SU-DHL-6 (cell line): ENCODE results near the gene KCNK2.

Source experiments
- H2AFZ ChIP-seq: fragments of 200-600 bp; sonication (generic); 2 replicates; pipeline ENCODE4 v1.6.1; 2014; ENCODE audit warnings: low read depth, mild to moderate bottlenecking, moderate library complexity, mixed read lengths, antibody characterized with exemption, low read length; ENCODE audit not compliant: severe bottlenecking
- H3F3A ChIP-seq: fragments of 200-600 bp; shearing (Covaris generic); 2 replicates; pipeline ENCODE4 v1.6.0; 2016; ENCODE audit warnings: antibody characterized with exemption, mild to moderate bottlenecking; ENCODE audit not compliant: insufficient read depth
- H3K27ac ChIP-seq: fragments of 200-600 bp; sonication (generic); 2 replicates; pipeline ENCODE4 v1.5.1; 2016; ENCODE audit warnings: low read depth, mild to moderate bottlenecking, low read length, moderate library complexity, mixed read lengths
- H3K27me3 ChIP-seq: fragments of 200-600 bp; sonication (generic), shearing (Covaris generic); 2 replicates; pipeline ENCODE4 v1.6.0; 2014; ENCODE audit warnings: mild to moderate bottlenecking, low read length
- H3K36me3 ChIP-seq: fragments of 200-600 bp; sonication (generic); 2 replicates; pipeline ENCODE4 v1.6.1; 2014; ENCODE audit warnings: mild to moderate bottlenecking, low read length, mixed read lengths
- H3K4me2 ChIP-seq: fragments of 300-600, 200-600 bp; shearing (Covaris generic), sonication (generic); 2 replicates; pipeline ENCODE4 v1.6.0; 2014; ENCODE audit warnings: low read length, low read depth, mild to moderate bottlenecking; ENCODE audit not compliant: poor library complexity, severe bottlenecking
- H3K4me3 ChIP-seq: fragments of 200-600 bp; sonication (generic); 2 replicates; pipeline ENCODE4 v1.5.1; 2014; ENCODE audit warnings: antibody characterized with exemption, low read length, mild to moderate bottlenecking, mixed read lengths; ENCODE audit not compliant: insufficient read depth, poor library complexity, severe bottlenecking
- H3K79me2 ChIP-seq: fragments of 200-600 bp; sonication (generic); 2 replicates; pipeline ENCODE4 v1.6.1; 2014; ENCODE audit warnings: mild to moderate bottlenecking, low read length, moderate library complexity; ENCODE audit not compliant: insufficient read depth
- H3K9ac ChIP-seq: fragments of 200-600 bp; sonication (generic); 2 replicates; pipeline ENCODE4 v1.7.0; 2014; ENCODE audit warnings: mild to moderate bottlenecking, low read length
- H3K9me2 ChIP-seq: fragments of 200-600 bp; sonication (generic); replicated peaks from 2 replicates; pipeline ENCODE4 v1.6.1; 2014; ENCODE audit warnings: low read length; ENCODE audit not compliant: insufficient read depth
- H3K9me3 ChIP-seq: fragments of 200-600 bp; sonication (generic); 2 replicates; pipeline ENCODE4 v1.6.1; 2014; ENCODE audit warnings: low read length, mixed read lengths; ENCODE audit not compliant: insufficient read depth
- H4K20me1 ChIP-seq: fragments of 200-600 bp; sonication (generic); 2 replicates; pipeline ENCODE4 v1.6.1; 2014; ENCODE audit warnings: low read depth, mild to moderate bottlenecking, antibody characterized with exemption, low read length, moderate library complexity, mixed read lengths
- CTCF ChIP-seq: fragments of 200-600 bp; sonication (generic); IDR thresholded peaks from one replicate; pipeline ENCODE4 v1.5.1; 2017; ENCODE audit warnings: antibody characterized with exemption, mild to moderate bottlenecking, low read length, moderate library complexity; ENCODE audit not compliant: insufficient read depth, poor library complexity, severe bottlenecking
- EZH2phosphoT487 ChIP-seq: fragments of 200-600 bp; sonication (generic), shearing (Covaris generic); conservative IDR thresholded peaks from 2 replicates; pipeline ENCODE4 v1.6.1; 2018; ENCODE audit warnings: mild to moderate bottlenecking, antibody characterized with exemption, low read length, moderate library complexity, mixed read lengths

KCNK2 gene

GRCh38 chr1:215081661-215082531 lies 641 bp upstream of the KCNK2 start:
- H3K79me2 ChIP-seq = no peaks in the 10 kb centered on the region
- H4K20me1 ChIP-seq = no peaks in the 10 kb centered on the region
- H2AFZ ChIP-seq = no peak overlapping the region
- TF ChIP-seq EZH2phosphoT487 (no peak), CTCF (no peak)
- H3K4me2 ChIP-seq = no peak overlapping the region
- H3K27ac ChIP-seq = no peak overlapping the region
- no peaks in the 10 kb centered on the region for H3K9me3 ChIP-seq
- H3F3A ChIP-seq = no peaks in the 10 kb centered on the region
- H3K9ac ChIP-seq = no peak overlapping the region
- H3K36me3 ChIP-seq = no peaks in the 10 kb centered on the region
- no peaks in the 10 kb centered on the region for H3K27me3 ChIP-seq
- H3K4me3 ChIP-seq = no peak overlapping the region
- no peaks in the 10 kb centered on the region for H3K9me2 ChIP-seq

- TF ChIP-seq EZH2phosphoT487 = no peak
- TF ChIP-seq CTCF = no peak
- no peaks in the 10 kb centered on the region for H3F3A ChIP-seq
- H3K9me2 ChIP-seq = no peaks in the 10 kb centered on the region
- no peaks in the 10 kb centered on the region for H3K79me2 ChIP-seq
- no peak overlapping the region for H3K4me2 ChIP-seq
- 0 out of 2 replicates have a peak, but pooled peaks cover 2% of the 10 kb centered on the region for H3K27me3 ChIP-seq
- no peaks in the 10 kb centered on the region for H3K9me3 ChIP-seq
- H3K27ac ChIP-seq = no peak overlapping the region
- H2AFZ ChIP-seq = no peak overlapping the region
- H3K4me3 ChIP-seq = no peak overlapping the region
- no peak overlapping the region for H3K9ac ChIP-seq
- H3K36me3 ChIP-seq = no peaks in the 10 kb centered on the region
- H4K20me1 ChIP-seq = no peaks in the 10 kb centered on the region
Measured at GRCh38 chr1:215083383-215083961, 935 bp downstream of the KCNK2 start.

GRCh38 chr1:215084621-215085020 lies 2.1 kb downstream of the KCNK2 start:
- Histone ChIP-seq H3K27me3 (0 out of 2 replicates have a peak, but pooled peaks cover 2% of the 10 kb centered on the region), H4K20me1 (no peaks in the 10 kb centered on the region), H2AFZ (no peak overlapping the region), H3K9me3 (no peaks in the 10 kb centered on the region), H3K9ac (no peak overlapping the region), H3F3A (no peaks in the 10 kb centered on the region), H3K79me2 (no peaks in the 10 kb centered on the region), H3K36me3 (no peaks in the 10 kb centered on the region), H3K4me2 (no peak overlapping the region), H3K4me3 (no peak overlapping the region), H3K9me2 (no peaks in the 10 kb centered on the region), H3K27ac (no peak overlapping the region)
- TF ChIP-seq CTCF (no peak), EZH2phosphoT487 (no peak)
